NCI-H187 (cell line): Measurements from ENCODE around the gene NUP43.
"Not testable (repeated sequence)": the region's sequence is repeated elsewhere in the genome, so short reads cannot be mapped to it uniquely, and the experiment has no call there.

ENCODE experiments used
- DNase-seq, 2 experiments: peaks; one replicate each; lab custom pipeline; 2025; lab: John Stamatoyannopoulos, UW

NUP43 gene

DNA sequence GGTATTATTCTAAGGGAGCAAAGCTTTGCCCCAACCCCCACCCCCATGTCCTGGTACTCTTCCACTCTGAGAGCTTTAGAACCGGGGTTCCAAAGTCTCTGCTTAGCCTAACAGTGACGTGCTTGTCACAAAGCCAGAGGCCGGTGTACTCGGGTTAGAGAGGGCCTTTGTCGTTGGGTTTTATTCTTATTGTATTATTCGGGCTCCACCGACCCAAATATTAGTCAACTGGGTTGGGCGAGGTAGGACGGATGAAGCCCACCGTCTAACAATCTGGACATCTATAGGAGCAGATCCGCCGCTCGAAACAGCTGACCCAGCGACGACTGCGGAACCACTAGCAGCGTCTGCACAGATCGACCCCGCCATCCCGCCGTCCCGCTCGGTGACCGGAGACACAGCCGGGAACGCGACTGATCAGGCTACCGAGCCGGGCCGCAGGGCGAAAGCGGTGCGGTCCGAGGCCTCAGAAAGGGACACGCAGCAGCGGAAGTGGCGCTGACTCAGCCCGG, 2.8 kb upstream of the NUP43 start:
- DNase-seq, result not testable (repeated sequence)

GRCh38 chr6:149745252-149745651, 1.1 kb downstream of the NUP43 start:
- not testable (repeated sequence) for DNase-seq

GRCh38 chr6:149734915-149735314, 11.4 kb downstream of the NUP43 start:
- no peak for DNase-seq

- DNase-seq, result no peak
Observed at GRCh38 chr6:149733089-149733720, 13.1 kb downstream of the NUP43 start.

- DNase-seq, result no peak
Observed at GRCh38 chr6:149729824-149730223, 16.5 kb downstream of the NUP43 start.

GRCh38 chr6:149728499-149729234, 17.7 kb downstream of the NUP43 start:
- no peak for DNase-seq

DNA sequence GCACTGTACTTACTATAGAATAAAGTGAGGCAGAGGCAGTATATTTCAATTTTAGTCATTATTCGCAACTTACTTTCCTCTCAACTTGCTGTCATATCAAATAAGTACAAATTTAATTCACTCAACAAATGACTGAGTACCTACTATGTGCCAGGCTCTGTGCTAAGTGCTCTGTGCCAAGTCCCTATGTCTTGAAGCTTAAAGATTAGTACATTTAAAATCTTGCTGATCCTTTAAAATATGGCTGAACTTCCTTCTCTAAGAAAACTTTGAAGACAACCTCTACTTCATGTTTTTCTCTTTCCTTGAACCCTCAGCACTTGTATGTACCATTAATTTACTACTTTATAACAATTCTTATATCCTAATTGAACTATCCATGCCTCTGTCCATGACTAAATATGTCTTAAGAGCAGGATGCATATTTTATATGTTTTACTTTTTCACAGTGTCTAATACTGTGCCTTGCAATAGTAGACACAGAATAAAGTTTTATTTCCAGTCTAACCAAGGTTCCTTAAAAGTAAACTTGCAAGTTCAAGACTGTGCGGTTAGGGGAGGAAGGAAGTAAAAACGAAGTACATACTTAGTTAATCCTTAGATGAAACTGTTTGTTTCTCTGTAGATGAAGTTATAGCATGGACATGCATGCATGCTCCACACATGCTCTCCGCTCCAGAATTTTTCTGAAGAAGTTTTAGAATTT, 18.4 kb downstream of the NUP43 start:
- no peak for DNase-seq

GRCh38 chr6:149725785-149726184, 20.5 kb downstream of the NUP43 start:
- no peak for DNase-seq

GRCh38 chr6:149723771-149724417, 22.4 kb downstream of the NUP43 start:
- no peak for DNase-seq

DNA sequence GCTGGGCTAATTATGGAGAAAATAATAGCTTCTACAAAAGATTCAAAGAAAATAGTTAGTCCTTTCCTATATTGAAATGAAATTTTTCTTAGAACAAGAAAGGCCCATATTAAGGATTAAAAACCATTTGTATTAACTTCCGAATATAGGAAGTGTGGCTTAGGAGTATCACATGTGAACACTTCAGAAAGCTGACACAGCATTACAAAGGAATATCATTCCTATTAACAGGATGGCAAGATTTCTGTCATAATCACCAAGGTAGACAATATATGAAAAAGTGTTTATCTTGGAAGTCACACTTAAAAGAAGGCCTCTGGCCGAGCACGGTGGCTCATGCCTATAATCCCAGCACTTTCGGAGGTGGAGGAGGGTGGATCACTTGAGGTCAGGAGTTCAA, 23.1 kb downstream of the NUP43 start:
- DNase-seq, result no peak

GRCh38 chr6:149719531-149719930, 26.8 kb downstream of the NUP43 start:
- DNase-seq, result no peak

GRCh38 chr6:149717588-149718458, 28.5 kb downstream of the NUP43 start, which contains the start of gene LATS1:
TSS of gene LATS1 (minus strand) at chr6:149718101. CDS start at chr6:149702126, 15,975 bp downstream.
- peak; percentile 75 to 78 for DNase-seq

DNA sequence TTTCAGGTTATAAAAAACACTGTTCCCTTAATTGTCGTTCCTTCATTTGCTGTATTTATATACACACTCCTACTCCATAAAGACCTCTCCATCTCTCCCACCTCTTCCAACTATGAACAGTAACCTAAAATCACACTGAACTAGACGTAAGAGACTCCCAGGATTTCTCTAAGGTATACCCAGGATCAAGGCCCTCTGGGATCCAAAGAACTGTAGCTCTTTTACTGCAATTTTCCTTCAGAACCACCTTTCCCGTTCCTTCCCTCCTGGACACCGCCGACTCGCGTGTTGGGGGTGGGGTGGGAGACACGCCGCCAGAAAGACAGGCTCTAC, 29.1 kb downstream of the NUP43 start:
- no peak for DNase-seq

DNA sequence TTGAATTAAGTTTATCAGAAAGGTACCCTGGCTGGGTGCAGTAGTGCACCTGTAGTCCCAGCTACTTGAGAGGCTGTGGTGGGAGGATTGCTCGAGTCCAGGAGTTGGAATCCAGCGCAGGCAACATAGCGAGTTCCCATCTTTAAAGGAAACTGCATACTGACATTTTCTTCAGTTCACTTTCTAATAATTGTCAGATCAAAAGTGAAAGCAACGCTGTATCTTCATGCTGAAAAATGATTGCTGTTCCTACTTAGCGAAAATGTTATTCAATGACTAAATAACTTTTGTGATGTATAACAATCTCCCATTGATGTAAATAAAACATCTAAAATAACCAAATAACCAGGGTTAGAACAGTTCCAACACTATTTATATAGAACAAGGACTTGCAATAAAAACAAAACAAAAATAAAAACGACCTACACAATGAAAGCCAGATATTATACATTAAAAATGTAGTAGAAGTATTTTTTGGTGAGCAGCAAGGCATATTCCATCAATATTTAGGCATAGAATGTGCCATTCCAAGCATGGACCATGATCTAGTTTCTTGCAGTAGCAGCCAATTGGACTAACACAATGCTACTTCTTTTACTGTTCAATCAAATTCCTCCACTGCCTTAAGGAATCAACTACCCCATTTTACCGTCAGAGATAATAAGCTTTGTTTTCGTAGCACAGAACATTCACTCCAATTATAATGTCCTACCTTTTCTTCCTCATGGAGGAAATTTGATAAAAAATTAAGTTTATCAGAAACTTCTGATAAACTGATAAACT, 30.0 kb downstream of the NUP43 start:
- DNase-seq, result no peak

GRCh38 chr6:149714442-149714841, 31.9 kb downstream of the NUP43 start:
- DNase-seq, result no peak

GRCh38 chr6:149711711-149712110, 34.6 kb downstream of the NUP43 start:
- no peak for DNase-seq

- DNase-seq, result no peak
Observed at GRCh38 chr6:149701714-149702113, 44.6 kb downstream of the NUP43 start.

DNA sequence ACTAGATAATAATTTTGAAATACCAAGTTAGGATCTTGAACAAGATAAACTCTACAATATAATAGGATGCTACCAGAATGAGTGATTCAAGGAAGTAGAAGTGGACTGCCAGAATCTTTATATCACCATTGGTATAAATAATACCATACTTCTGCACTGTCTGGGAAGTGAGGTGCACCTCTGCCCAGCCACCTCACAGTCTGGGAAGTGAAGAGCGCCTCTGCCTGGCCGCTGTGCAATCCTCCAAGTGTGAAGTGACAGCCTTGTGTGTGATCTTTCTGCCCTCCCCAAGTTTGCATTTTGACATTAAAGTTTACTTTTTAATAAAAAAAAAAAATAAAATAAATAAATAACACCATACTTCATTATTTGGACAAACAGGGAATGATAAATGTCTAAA, 47.2 kb downstream of the NUP43 start:
- no peak for DNase-seq

DNA sequence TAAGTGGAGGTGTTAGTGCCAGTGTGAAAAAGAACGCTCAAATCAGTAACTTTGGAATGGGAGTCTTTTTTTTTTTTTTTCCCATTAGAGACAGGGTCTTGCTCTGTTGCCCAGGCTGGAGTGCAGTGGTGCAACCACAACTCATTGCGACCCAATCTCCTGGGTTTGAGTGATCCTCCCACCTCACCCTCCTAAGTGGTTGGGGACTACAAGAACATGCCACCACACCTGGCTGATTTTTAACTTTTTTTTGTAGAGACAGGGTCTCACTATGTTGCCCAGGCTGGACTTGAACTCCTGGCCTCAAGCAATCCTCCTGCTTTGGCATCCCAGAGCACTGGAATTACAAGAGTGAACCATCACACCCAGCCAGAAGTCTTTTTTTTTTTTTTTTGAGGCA, 48.2 kb downstream of the NUP43 start:
- DNase-seq, result no peak

DNA sequence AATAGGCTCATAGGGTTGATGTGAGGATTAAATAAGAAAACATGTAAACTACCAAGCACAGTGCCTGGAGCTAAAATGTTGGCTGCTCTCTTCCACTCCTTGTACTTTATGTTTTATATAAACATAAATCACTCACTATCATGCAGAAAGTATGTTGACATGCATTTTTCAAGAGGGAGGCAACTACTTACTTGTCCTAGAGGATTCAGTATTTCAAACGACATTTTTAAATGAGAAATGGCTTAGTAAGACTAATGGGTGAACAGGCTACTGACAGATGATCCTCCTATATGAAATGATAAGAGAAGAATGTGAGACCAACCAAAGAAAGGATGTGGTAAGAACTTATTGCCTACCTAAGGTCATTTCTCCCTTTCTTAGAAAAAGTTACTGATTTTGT, 49.4 kb downstream of the NUP43 start:
- no peak for DNase-seq

DNA sequence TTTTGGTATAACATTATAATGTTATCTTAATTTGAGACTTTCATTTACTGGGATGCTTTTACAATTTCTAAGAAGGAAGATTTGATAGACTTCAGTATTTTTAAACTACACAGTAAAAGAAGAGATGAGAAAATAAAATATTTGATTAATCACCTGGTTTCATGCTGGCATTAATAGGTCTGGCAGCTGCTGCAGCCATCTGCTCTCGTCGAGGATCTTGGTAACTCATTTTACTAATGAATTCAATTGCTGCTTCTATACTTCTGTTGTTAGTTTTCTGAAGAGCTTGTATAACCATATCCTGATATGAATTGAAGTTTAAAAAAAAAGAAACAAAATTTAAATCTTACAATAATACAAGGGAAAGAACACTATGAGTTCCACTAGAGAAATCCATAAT, 51.4 kb downstream of the NUP43 start:
- no peak for DNase-seq
